CD4-positive, alpha-beta T cell treated with Interleukin-2 at 100 ng/mL for 4 hours (primary cell): ENCODE data around the gene HLA-DOA.

Experiments used
- DNase-seq: peaks from one replicate; pipeline ENCODE4 v3.0.0-alpha.2; 2020; ENCODE audit warnings: low spot score

The HLA-DOA gene

GRCh38 chr6:32977272-32977952 lies 32.0 kb downstream of the HLA-DOA start:
- DNase-seq: no peak

GRCh38 chr6:32976334-32977069 lies 32.9 kb downstream of the HLA-DOA start:
- no peak for DNase-seq

- DNase-seq: no peak
These were observed 33.5 kb downstream of the HLA-DOA start for GRCh38 chr6:32975886-32976285.

- no peak for DNase-seq
These were observed 34.7 kb downstream of the HLA-DOA start for GRCh38 chr6:32974541-32975308.

- DNase-seq: peak; percentile 51
These were observed 35.4 kb downstream of the HLA-DOA start for GRCh38 chr6:32974016-32974333.

GRCh38 chr6:32973144-32974015 lies 36.0 kb downstream of the HLA-DOA start:
- peak; percentile 63 for DNase-seq

- DNase-seq: peak; percentile 54
These were observed 36.8 kb downstream of the HLA-DOA start for GRCh38 chr6:32972353-32973143.

- peak; percentile 100 for DNase-seq
These were observed 37.6 kb downstream of the HLA-DOA start for GRCh38 chr6:32971581-32972352.

GRCh38 chr6:32971242-32971580 lies 38.2 kb downstream of the HLA-DOA start:
- no peak for DNase-seq

- DNase-seq: peak; percentile 78
These were observed 38.8 kb downstream of the HLA-DOA start for GRCh38 chr6:32970413-32971241.

- DNase-seq: peak; percentile 66
These were observed 39.5 kb downstream of the HLA-DOA start for GRCh38 chr6:32969685-32970412.

GRCh38 chr6:32968867-32969684 lies 40.3 kb downstream of the HLA-DOA start:
- peak; percentile 67 for DNase-seq

- peak; percentile 97 for DNase-seq
These were observed 41.1 kb downstream of the HLA-DOA start, which contains the start of gene BRD2 for GRCh38 chr6:32968093-32968866. BRD2 (plus strand) TSS chr6:32968594; CDS start chr6:32972899, 4,305 bp downstream.

GRCh38 chr6:32967151-32968091 lies 42.0 kb downstream of the HLA-DOA start:
- DNase-seq: peak; percentile 44

GRCh38 chr6:32964776-32965175 lies 44.6 kb downstream of the HLA-DOA start:
- no peak for DNase-seq

GRCh38 chr6:32963866-32964265 lies 45.5 kb downstream of the HLA-DOA start:
- no peak for DNase-seq
